ENCODE results near the gene CNTF.

CNTF gene

DNA sequence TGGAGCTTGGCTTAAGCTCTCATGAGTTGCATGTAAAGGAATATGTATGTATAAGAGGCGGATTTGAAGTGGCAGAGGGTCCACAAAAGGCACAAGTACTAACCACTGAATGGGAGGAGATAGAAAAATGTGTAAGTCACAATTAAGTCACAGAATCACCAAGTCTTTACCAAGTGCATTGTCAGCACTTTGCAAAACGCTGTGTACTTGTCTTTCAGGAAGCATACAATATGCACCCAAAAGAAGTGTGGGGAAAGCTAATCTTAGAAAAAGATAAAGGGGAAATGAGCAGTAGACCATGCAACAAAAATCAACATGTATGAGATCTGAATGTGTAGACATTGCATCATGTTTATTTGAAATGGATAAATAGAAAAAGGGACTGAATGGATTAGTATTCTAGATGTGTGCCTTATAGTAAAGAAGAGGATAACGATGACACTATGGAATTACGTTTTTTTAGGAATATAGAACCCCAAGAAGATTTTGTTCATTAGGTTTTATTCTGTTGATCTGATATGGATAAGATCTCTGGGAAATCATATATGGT is 4.5 kb downstream of the CNTF start:
- 92 to 94% methylated on average over 4 of the region's 4 CpGs for WGBS, 2 experiments
- H3K27me3 ChIP-seq (ENCODE audit: control insufficient read depth, insufficient read depth, low read length, poor library complexity, severe bottlenecking) = no peaks in the 10 kb centered on the region
- H3K4me1 ChIP-seq (ENCODE audit: control insufficient read depth, insufficient read depth, low read length) = no peaks in the 10 kb centered on the region
- no peak overlapping the region for H3K4me3 ChIP-seq (ENCODE audit: insufficient read depth, low read depth, low read length)
- no peak overlapping the region for H3K27ac ChIP-seq (ENCODE audit: insufficient read depth, low read depth, low read length, poor library complexity, severe bottlenecking)
- H3K9me3 ChIP-seq (ENCODE audit: control insufficient read depth, low read length) = no peaks in the 10 kb centered on the region
- peaks cover 18% of the 10 kb centered on the region for H3K36me3 ChIP-seq (ENCODE audit: control insufficient read depth, insufficient read depth, low read length)

DNA sequence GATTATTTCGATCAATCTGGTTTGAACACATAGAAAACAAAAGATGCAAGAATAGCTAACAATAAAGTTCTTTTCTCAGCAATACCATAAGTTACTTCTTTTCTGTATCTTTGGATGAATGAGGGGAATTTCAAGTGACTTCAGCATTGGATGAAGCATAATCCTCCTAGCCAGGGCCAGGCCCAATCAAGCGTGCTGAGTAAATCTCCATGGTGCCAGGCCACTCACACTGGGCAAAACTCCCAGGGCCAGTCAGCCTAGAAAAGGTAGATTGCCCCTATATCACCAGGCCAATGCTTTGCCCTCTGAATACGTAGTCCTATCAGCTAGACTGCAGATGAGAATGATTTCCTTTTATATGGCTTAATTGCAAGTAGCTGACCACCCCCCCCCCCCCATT is 6.0 kb downstream of the CNTF start:
- no peaks in the 10 kb centered on the region for H3K27me3 ChIP-seq (ENCODE audit: control insufficient read depth, insufficient read depth, low read length, poor library complexity, severe bottlenecking)

DNA sequence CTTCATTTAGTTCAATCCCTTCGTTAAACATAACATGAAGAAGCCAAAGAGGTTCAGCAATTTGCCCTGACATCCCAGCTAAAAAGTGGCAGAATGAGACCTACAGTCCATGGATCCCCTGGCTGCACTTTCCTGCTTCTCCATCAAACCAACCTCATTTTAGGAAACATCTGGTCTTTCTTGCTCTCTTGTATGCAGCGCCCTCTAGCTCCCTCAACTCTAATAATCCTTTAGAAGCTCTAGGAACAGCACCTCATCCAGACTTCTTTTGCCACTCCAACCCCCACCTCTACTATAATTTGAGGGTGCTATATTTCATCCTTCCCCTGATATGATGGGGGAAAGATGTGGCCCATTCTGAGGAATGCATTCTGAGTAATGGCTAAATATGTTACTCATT is 7.4 kb downstream of the CNTF start:
- Histone ChIP-seq H3K4me3 (ENCODE audit: insufficient read depth, low read depth, low read length) (no peak overlapping the region), H3K27me3 (ENCODE audit: control insufficient read depth, insufficient read depth, low read length, poor library complexity, severe bottlenecking) (no peaks in the 10 kb centered on the region), H3K9me3 (ENCODE audit: control insufficient read depth, low read length) (no peaks in the 10 kb centered on the region), H3K27ac (ENCODE audit: insufficient read depth, low read depth, low read length, poor library complexity, severe bottlenecking) (no peak overlapping the region), H3K4me1 (ENCODE audit: control insufficient read depth, insufficient read depth, low read length) (no peaks in the 10 kb centered on the region), H3K36me3 (ENCODE audit: control insufficient read depth, insufficient read depth, low read length) (no peaks in the 10 kb centered on the region)
- 40 to 43% methylated on average over 2 of the region's 2 CpGs for WGBS, 2 experiments

More for the DNA sequence above, 6.0 kb downstream of the CNTF start:
- Histone ChIP-seq H3K4me1 (ENCODE audit: control insufficient read depth, insufficient read depth, low read length) (no peaks in the 10 kb centered on the region), H3K4me3 (ENCODE audit: insufficient read depth, low read depth, low read length) (no peak overlapping the region), H3K27ac (ENCODE audit: insufficient read depth, low read depth, low read length, poor library complexity, severe bottlenecking) (no peak overlapping the region), H3K36me3 (ENCODE audit: control insufficient read depth, insufficient read depth, low read length) (peaks cover 11% of the 10 kb centered on the region), H3K9me3 (ENCODE audit: control insufficient read depth, low read length) (no peaks in the 10 kb centered on the region)
- 95 to 100% methylated on average over 2 to 3 of the region's 3 CpGs for WGBS, 2 experiments

DNA sequence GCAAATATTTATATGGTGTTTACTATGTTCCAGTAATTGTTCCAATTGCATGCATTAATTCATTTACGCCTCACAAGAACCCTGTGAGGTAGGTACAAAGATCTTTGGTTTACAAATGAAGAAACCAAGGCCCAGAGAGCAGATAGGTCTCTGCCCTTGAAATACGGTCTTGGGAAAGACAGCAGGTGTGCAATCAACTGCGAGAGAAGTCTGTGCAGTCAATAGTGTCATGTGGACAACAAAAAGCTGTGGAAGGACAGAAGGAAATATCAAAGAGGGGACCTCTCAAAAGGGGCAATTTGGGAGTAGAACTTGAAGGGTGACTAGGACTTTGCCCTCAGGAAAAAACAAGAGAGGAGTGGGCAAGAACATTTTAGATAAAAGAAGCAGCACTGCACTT is 8.9 kb downstream of the CNTF start:
- Histone ChIP-seq H3K4me3 (ENCODE audit: insufficient read depth, low read depth, low read length) (no peak overlapping the region), H3K27ac (ENCODE audit: insufficient read depth, low read depth, low read length, poor library complexity, severe bottlenecking) (no peak overlapping the region), H3K36me3 (ENCODE audit: control insufficient read depth, insufficient read depth, low read length) (no peaks in the 10 kb centered on the region), H3K4me1 (ENCODE audit: control insufficient read depth, insufficient read depth, low read length) (no peaks in the 10 kb centered on the region), H3K27me3 (ENCODE audit: control insufficient read depth, insufficient read depth, low read length, poor library complexity, severe bottlenecking) (no peaks in the 10 kb centered on the region), H3K9me3 (ENCODE audit: control insufficient read depth, low read length) (no peaks in the 10 kb centered on the region)
- 95 to 96% methylated on average over 3 of the region's 3 CpGs for WGBS, 2 experiments

DNA sequence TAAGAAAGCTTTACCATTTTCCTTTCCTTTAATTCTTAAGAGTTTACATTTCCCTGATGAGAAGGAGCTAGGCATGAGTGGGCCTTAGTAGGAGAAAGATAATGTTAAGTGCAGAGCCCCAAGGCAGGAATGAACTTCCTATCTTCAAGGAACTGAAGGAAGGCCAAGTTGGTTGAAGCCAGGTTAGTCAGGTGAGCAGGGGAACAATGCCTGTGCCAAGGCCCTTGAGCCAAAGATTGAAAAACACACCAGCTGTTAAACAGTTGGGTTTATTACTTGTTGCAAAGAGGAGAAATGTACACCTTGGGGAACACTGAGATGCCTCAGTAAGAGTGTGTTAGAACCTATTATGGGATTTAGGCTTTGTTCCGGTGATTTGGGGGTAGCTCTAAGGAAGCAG is 10.0 kb downstream of the CNTF start:
- Histone ChIP-seq H3K4me3 (ENCODE audit: insufficient read depth, low read depth, low read length) (no peak overlapping the region), H3K4me1 (ENCODE audit: control insufficient read depth, insufficient read depth, low read length) (no peaks in the 10 kb centered on the region), H3K9me3 (ENCODE audit: control insufficient read depth, low read length) (no peaks in the 10 kb centered on the region), H3K36me3 (ENCODE audit: control insufficient read depth, insufficient read depth, low read length) (no peaks in the 10 kb centered on the region), H3K27me3 (ENCODE audit: control insufficient read depth, insufficient read depth, low read length, poor library complexity, severe bottlenecking) (no peaks in the 10 kb centered on the region), H3K27ac (ENCODE audit: insufficient read depth, low read depth, low read length, poor library complexity, severe bottlenecking) (no peak overlapping the region)
- 95 to 97% methylated on average over 1 of the region's 1 CpG for WGBS, 2 experiments

DNA sequence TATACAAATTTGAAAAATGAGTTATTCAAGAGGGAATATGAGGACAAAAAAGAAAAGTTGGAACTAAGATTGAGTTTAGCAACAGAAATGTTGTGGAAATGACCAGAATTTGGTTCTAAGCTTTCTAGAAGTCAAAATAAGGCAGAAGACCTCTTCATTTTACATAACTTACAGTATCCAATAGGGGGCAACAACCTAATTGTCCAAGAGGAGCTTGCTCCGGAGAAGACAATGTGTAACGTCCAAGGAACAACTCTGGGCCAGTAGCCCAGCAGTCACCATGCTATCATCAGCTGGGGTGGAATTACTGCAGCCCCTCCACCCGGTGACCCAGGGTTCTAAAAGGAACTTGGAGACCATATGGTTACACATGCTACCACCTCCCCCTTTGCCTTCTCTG is 14.1 kb downstream of the CNTF start:
- Histone ChIP-seq H3K36me3 (ENCODE audit: control insufficient read depth, insufficient read depth, low read length) (no peaks in the 10 kb centered on the region), H3K27ac (ENCODE audit: insufficient read depth, low read depth, low read length, poor library complexity, severe bottlenecking) (no peak overlapping the region), H3K4me3 (ENCODE audit: insufficient read depth, low read depth, low read length) (no peak overlapping the region), H3K9me3 (ENCODE audit: control insufficient read depth, low read length) (no peaks in the 10 kb centered on the region), H3K27me3 (ENCODE audit: control insufficient read depth, insufficient read depth, low read length, poor library complexity, severe bottlenecking) (no peaks in the 10 kb centered on the region), H3K4me1 (ENCODE audit: control insufficient read depth, insufficient read depth, low read length) (no peaks in the 10 kb centered on the region)
- 69 to 74% methylated on average over 3 of the region's 3 CpGs for WGBS, 2 experiments

DNA sequence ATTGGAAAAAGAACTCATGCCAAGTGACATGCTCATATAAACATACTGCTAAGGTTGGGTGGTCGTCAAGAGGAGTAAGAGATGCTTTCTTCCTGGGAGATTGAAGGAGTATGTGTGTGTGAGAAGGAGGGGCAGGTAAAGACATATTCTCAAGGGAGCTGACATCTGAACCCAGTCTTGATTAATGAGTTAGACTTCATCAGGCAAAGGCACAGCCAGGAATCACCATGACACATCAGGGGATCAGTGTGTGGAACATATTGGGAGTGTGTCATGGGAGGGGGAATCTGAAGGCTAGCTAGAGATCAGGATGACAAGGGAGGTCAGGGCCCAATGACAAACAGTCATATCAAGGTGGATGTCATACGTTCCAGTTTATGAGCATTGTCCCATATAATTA is 14.9 kb downstream of the CNTF start:
- Histone ChIP-seq H3K27ac (ENCODE audit: insufficient read depth, low read depth, low read length, poor library complexity, severe bottlenecking) (no peak overlapping the region), H3K27me3 (ENCODE audit: control insufficient read depth, insufficient read depth, low read length, poor library complexity, severe bottlenecking) (no peaks in the 10 kb centered on the region), H3K9me3 (ENCODE audit: control insufficient read depth, low read length) (no peaks in the 10 kb centered on the region), H3K4me1 (ENCODE audit: control insufficient read depth, insufficient read depth, low read length) (no peaks in the 10 kb centered on the region), H3K4me3 (ENCODE audit: insufficient read depth, low read depth, low read length) (no peak overlapping the region), H3K36me3 (ENCODE audit: control insufficient read depth, insufficient read depth, low read length) (no peaks in the 10 kb centered on the region)
- WGBS, 2 experiments = 77 to 100% methylated on average over 2 of the region's 2 CpGs

DNA sequence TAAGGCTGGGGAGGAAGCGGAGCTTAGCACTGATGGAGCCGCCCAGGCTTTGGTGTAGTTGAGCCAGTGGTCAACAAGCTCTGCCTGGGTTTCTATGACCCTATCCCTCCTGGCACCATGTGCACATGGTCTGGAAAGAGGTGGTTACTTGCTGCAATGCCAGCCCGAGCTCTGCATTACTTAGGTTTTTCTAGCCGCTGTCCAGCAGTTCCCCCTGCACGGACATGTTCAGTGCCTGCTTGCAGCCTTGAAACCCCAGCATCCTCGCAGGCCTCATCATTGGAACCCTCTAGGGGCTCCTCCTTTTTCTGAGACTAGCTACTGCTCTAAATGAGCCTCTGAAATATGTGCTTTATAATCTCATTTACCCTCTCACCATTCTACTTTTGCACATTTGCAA is 16.6 kb downstream of the CNTF start:
- Histone ChIP-seq H3K4me1 (ENCODE audit: control insufficient read depth, insufficient read depth, low read length) (no peaks in the 10 kb centered on the region), H3K36me3 (ENCODE audit: control insufficient read depth, insufficient read depth, low read length) (no peaks in the 10 kb centered on the region), H3K27ac (ENCODE audit: insufficient read depth, low read depth, low read length, poor library complexity, severe bottlenecking) (no peak overlapping the region), H3K27me3 (ENCODE audit: control insufficient read depth, insufficient read depth, low read length, poor library complexity, severe bottlenecking) (no peaks in the 10 kb centered on the region), H3K4me3 (ENCODE audit: insufficient read depth, low read depth, low read length) (no peak overlapping the region), H3K9me3 (ENCODE audit: control insufficient read depth, low read length) (no peaks in the 10 kb centered on the region)
- 90 to 92% methylated on average over 6 of the region's 6 CpGs for WGBS, 2 experiments

DNA sequence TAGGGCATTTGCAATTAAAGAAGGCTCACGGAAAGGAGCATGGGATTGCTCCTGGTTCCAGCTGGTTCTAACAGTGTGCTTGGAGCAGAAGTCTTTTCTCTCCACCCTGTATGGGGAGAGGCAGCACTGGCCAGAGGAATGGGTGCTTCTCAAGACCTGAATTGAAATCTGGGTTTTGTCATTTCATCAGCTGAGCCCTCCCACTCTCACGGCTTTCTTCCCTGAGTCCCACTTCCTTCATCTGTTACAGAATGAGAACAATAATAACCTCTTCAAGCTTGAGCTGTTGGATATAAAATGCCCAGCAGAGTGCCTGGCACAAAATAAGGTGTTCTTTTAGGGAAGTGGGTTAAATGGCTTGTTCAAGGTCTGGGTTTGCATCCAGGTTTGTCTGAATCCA is 17.2 kb downstream of the CNTF start:
- no peaks in the 10 kb centered on the region for H3K27me3 ChIP-seq (ENCODE audit: control insufficient read depth, insufficient read depth, low read length, poor library complexity, severe bottlenecking)
- WGBS, 2 experiments = 81 to 90% methylated on average over 2 of the region's 2 CpGs
- no peaks in the 10 kb centered on the region for H3K4me1 ChIP-seq (ENCODE audit: control insufficient read depth, insufficient read depth, low read length)
- no peak overlapping the region for H3K27ac ChIP-seq (ENCODE audit: insufficient read depth, low read depth, low read length, poor library complexity, severe bottlenecking)
- no peaks in the 10 kb centered on the region for H3K36me3 ChIP-seq (ENCODE audit: control insufficient read depth, insufficient read depth, low read length)
- no peaks in the 10 kb centered on the region for H3K9me3 ChIP-seq (ENCODE audit: control insufficient read depth, low read length)
- H3K4me3 ChIP-seq (ENCODE audit: insufficient read depth, low read depth, low read length) = no peak overlapping the region

DNA sequence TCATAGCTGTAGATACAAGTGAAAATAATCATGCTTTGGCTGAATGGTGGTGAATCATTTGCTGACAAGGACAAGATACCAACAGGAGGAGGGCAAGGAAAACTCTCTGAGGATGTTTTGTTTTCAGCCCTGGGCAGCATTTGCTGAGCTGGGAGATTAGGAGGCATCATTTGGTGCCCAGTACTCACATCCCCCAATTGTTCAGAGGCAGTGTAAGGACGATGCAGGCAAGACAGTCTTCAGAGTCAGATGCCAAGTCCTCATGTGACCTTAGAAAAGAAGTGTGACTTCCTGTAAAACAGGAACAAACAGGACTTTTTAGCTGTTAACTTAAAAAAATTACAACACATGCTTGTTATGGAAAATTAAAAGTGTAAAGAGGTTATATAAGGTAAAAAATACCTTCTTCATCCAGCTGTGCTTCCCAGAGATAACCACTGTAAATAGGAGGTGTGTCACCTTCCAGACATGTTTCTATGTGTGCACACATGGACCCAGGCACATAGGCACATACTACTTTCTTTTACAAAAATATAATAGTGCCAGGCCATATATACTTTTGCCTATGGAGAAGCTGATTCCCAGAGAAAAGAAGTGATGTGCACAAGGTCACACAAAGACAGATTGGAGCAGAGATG is 18.0 kb downstream of the CNTF start:
- no peak overlapping the region for H3K4me3 ChIP-seq (ENCODE audit: insufficient read depth, low read depth, low read length)
- no peaks in the 10 kb centered on the region for H3K36me3 ChIP-seq (ENCODE audit: control insufficient read depth, insufficient read depth, low read length)
- H3K27ac ChIP-seq (ENCODE audit: insufficient read depth, low read depth, low read length, poor library complexity, severe bottlenecking) = no peak overlapping the region
- no peaks in the 10 kb centered on the region for H3K4me1 ChIP-seq (ENCODE audit: control insufficient read depth, insufficient read depth, low read length)
- no peaks in the 10 kb centered on the region for H3K9me3 ChIP-seq (ENCODE audit: control insufficient read depth, low read length)
- 87 to 89% methylated on average over 1 of the region's 1 CpG for WGBS, 2 experiments
- no peaks in the 10 kb centered on the region for H3K27me3 ChIP-seq (ENCODE audit: control insufficient read depth, insufficient read depth, low read length, poor library complexity, severe bottlenecking)

DNA sequence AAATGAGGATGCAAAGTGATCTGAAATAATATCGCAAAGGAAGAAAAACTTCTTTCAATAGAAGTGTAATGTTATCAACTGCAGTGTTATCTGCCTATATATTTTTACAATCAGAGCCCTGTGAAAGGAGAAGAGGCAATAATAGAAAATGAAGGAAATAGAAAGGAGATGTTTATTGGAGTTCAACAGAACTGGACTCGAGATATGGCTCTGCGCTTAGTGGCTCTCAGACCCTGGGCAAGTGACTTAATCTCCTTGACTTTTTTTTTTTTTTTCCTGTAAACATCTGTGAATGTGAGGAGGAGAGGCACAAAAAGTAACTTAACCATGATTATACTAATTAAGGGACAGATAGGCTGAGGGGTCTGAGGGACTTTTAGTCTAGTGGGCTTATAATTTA is 18.9 kb downstream of the CNTF start:
- H3K4me3 ChIP-seq (ENCODE audit: insufficient read depth, low read depth, low read length) = no peak overlapping the region
- H3K27me3 ChIP-seq (ENCODE audit: control insufficient read depth, insufficient read depth, low read length, poor library complexity, severe bottlenecking) = no peaks in the 10 kb centered on the region
- H3K9me3 ChIP-seq (ENCODE audit: control insufficient read depth, low read length) = no peaks in the 10 kb centered on the region
- no peaks in the 10 kb centered on the region for H3K4me1 ChIP-seq (ENCODE audit: control insufficient read depth, insufficient read depth, low read length)
- H3K36me3 ChIP-seq (ENCODE audit: control insufficient read depth, insufficient read depth, low read length) = no peaks in the 10 kb centered on the region
- WGBS, 2 experiments = 88 to 96% methylated on average over 2 to 3 of the region's 3 CpGs
- no peak overlapping the region for H3K27ac ChIP-seq (ENCODE audit: insufficient read depth, low read depth, low read length, poor library complexity, severe bottlenecking)

Data from ectodermal cell (in vitro differentiated cells).